Spleen (tissue), 7 donors: ENCODE measurements around the gene PARD3.

Source experiments
- CTCF ChIP-seq, 11 experiments: fragments of 200-600 bp in 7 of 11; fragments of 450-650 bp in 4 of 11; sonication (generic) in 4 of 11; IDR thresholded peaks in 8 of 11; conservative IDR thresholded peaks in 3 of 11; 1 replicate in 7 of 11; 2 replicates in 4 of 11; pipeline versions ENCODE4 v1.4.0 to v1.8.0; 2016 to 2021; ENCODE audit warnings: antibody characterized with exemption in 11 of 11, inconsistent platforms in 4 of 11, mild to moderate bottlenecking in 1 of 11
- POLR2A ChIP-seq, 3 donors: fragments of 450-650 bp; IDR thresholded peaks; one replicate each; pipeline ENCODE4 v1.5.1; 2017; ENCODE audit warnings: antibody characterized with exemption in 3 of 3, mild to moderate bottlenecking in 1 of 3
- POLR2AphosphoS5 ChIP-seq, 3 donors: sonication (generic); formaldehyde crosslinking; IDR thresholded peaks; one replicate each; pipeline ENCODE4 v1.5.1; 2017; ENCODE audit warnings: antibody characterized with exemption in 3 of 3
- donor health status: DM: no; HTN: no; CAD: no; lungs with moderate emphysema.
- donor health status: DM: no; HTN: no; CAD: no.
- donor health status: DM: no; HTN: no; CAD: no.

- TF ChIP-seq CTCF (IDR thresholded peaks at IDR 0.05 in 8 of 11, conservative IDR thresholded peaks at IDR 0.05 in 3 of 11) = no peak
- no peak for TF ChIP-seq POLR2AphosphoS5 (IDR thresholded peaks at IDR 0.05)
- no peak for TF ChIP-seq POLR2A (IDR thresholded peaks at IDR 0.05)
Measured at GRCh38 chr10:34124522-34125035, 690.5 kb downstream of the PARD3 start.
